SH-SY5Y (cell line): ENCODE results near the gene PAX5.

Experiments
- GATA2 ChIP-seq: IDR thresholded peaks from 2 replicates; pipeline ENCODE4 v1.6.1; 2011; ENCODE audit warnings: mild to moderate bottlenecking, low read depth, low read length
- GATA3 ChIP-seq: IDR thresholded peaks from 2 replicates; pipeline ENCODE4 v1.6.1; 2011; ENCODE audit warnings: low read depth, mild to moderate bottlenecking, low read length, moderate library complexity

DNA sequence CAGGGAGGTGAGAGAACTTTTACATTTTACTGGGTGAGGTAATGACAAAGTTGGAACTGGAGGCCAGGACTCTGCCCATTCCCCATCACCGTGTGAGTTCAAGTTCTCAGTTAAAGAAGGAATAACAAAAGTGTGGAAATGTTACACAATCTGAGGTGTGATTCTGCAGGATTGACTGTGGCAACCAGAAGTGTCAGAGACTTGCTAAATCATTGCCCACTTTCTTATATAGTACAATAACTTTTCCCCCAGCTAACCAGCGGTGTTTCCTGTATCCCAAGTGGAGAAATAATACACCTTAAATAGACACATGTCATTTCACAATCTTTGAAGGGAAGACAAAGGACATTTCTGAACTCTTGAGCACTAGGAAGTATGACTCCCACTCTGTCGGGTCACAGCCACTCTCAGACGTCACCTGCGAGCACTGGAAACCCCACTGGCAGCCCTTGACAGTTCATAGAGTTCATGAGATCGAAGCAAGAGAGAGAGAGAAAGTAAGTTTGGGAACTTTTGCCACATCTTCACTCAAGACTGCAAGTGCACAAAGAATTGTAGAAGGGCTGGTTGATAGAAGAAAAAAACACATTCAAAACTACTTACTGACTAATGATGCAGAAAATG is 28.4 kb downstream of the PAX5 start:
- TF ChIP-seq GATA3 = no peak
- no peak for TF ChIP-seq GATA2
